Stimulated activated naive CD8-positive, alpha-beta T cell treated with anti-CD3 and anti-CD28 coated beads, Interleukin-15, Interleukin-2, amounts not matched to agents 100 U/mL and 50 U/mL, for 24 hours (primary cell): ENCODE results near the gene FANCD2.
"Not testable (repeated sequence)": the region's sequence is repeated elsewhere in the genome, so short reads cannot be mapped to it uniquely, and the experiment has no call there.

ENCODE experiments used
- ATAC-seq: fragments of 150-1000 bp; cut with Tn5 transposase; one replicate; pipeline ENCODE4 v1.10.0; 2021
- DNase-seq: peaks from one replicate; pipeline ENCODE4 v3.0.0; 2021

Gene FANCD2

GRCh38 chr3:10026084-10026890 is at the start of gene FANCD2:
Gene FANCD2, plus strand, starts transcription at chr3:10026437. Its CDS starts 2,221 bp downstream, at chr3:10028658.
- ATAC-seq (peak; percentile 95), DNase-seq (peak; percentile 94)

DNA sequence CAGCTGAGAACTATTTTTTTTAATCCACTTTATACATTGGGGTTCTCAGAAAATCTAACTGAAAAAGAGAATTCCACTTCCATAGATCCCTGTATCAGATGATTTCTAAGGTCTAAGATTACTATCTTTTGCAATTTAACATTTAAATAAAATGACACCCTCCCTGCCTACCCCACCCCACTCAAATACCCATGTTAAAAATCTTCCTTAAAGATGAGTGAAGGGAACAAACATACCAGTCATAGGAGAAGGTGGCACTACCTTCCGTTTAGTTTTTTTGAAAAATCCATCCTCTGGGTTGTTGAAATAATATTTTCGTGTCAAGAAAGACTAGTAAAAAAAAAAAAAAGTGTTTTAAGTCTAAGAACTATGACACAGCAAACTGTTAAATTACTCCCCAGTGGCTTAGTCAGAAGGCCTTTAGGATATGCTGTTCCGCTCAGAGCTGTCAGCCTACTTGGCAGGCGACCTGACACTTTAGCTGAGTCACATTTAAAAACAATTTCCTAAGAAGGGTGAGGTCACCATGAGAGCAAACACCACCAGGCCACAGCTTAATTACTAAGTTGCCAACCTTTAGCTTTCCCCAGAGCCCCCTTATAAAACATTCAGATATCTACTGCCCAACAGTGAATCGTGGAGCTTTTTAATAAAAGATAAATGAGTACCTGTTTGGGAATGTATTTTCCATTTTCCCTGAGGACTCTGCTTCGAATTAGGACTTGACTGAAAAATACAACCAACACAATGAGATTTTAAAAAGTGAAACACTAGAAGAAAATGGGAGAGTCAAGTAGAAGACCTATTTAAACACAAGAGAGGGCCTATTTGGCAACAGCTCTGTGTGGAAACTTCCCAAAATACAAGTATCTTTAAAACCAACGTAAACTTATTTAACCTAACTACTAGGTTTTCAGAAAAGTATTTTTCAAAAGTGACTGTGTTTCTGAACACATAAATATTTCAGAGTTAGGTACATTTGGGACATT is 49.2 kb upstream of the FANCD2 start:
- peak; percentile 15 for DNase-seq
- peak; percentile 92 for ATAC-seq

- ATAC-seq (no peak), DNase-seq (no peak)
Measured at GRCh38 chr3:9978710-9979305, 47.4 kb upstream of the FANCD2 start.

DNA sequence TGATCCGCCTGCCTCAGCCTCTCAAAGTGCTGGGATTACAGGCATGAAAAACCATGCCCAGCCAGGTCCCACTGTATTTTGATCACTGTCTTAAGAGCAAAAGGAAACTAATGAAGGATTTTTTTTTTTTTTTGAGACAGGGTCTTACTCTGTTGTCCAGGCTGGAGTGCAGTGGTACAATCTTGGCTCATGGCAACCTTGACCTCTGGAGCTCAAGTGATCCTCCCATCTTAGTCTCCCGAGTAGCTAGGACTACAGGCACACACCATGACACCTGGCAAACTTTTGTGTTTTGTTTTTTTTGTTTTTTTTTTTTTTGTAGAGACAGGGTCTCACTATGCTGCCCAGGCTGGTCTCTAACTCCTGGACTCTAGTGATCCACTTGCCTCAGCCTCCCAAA is 46.0 kb upstream of the FANCD2 start:
- ATAC-seq (no peak), DNase-seq (no peak)

- ATAC-seq, result peak; percentile 30
- no peak for DNase-seq
Measured at GRCh38 chr3:9986230-9986725, 40.0 kb upstream of the FANCD2 start.

GRCh38 chr3:9994086-9994844 is 32.0 kb upstream of the FANCD2 start:
- ATAC-seq (no peak), DNase-seq (no peak)

- DNase-seq (no peak), ATAC-seq (no peak)
Measured at GRCh38 chr3:10000686-10001085, 25.6 kb upstream of the FANCD2 start.

- DNase-seq, result no peak
- no peak for ATAC-seq
Measured at GRCh38 chr3:10002951-10003350, 23.3 kb upstream of the FANCD2 start.

- ATAC-seq (no peak), DNase-seq (no peak)
Measured at GRCh38 chr3:10004506-10004905, 21.7 kb upstream of the FANCD2 start.

GRCh38 chr3:10004960-10005564 is 21.2 kb upstream of the FANCD2 start:
- no peak for DNase-seq

DNA sequence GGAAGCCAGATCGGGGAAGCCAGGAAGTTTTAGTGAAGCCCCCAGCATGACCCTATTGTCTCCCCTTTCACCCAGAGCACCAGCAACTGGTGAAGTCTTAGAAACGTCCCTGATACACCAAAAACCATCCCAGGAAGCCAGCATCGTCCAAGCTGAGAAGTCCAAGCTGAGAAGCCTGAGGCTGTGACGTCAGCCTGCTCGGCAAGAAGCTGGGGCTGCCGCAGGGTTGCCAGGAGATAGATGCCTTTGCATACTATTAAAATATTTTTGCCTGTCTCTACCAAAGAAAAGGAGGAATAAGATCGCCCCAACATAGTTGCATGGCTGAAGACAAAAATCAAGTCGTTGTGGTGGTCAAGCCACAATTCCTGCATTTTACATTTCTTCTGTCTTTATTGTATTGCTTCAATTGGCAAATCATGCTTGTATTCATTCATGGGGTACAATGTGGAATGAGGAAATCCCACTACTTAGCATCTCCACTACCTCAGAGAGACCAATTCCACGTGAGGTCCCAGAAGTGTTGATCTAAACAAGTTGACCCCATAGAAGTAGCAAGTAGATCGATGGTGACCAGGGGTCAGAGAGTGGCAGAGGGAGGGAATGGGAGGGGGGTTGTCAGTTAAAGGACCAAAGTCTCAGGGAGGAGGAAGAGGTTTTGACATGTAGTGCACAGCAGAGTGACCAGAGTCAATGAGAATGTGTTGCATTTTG is 20.0 kb upstream of the FANCD2 start:
- DNase-seq (no peak), ATAC-seq (no peak)

More at GRCh38 chr3:10004960-10005564, 21.2 kb upstream of the FANCD2 start:
- ATAC-seq, result no peak

DNA sequence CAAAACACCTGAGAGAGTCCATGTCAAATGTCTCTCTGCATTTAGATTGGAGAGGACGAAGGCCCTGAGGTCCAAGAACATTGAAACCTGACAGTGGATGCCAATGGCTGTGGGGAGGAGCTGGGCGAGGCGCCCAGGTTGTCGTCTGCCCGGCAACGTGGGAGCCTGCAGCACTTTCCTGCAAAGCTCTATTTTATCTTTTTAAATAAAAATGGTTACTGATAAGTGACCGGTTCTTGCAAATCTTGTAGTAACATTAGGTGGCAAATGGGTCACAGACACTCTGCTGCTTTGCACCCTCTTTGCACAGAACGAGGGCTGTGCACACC is 19.5 kb upstream of the FANCD2 start:
- ATAC-seq, result no peak
- no peak for DNase-seq

- DNase-seq, result no peak
- ATAC-seq, result no peak
Measured at GRCh38 chr3:10007126-10007782, 19.0 kb upstream of the FANCD2 start.

DNA sequence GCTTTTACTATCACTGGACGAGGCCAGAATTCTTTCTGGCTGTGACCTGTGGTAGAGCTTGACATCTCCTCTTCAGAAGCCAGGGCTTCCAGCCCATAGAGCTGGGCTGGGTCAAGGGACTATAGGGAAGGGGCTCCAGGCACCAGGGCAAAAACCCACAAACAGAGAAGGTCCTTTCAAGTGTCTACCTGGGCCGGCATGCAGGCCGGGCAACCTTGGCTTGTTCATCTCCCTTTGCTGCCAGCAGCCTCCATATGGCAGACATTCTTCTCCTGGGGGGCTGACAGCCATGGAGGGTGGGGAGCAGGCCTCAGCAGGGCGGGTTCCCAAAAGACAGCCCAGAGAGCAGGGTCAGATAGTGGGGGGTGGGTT is 18.0 kb upstream of the FANCD2 start:
- DNase-seq, ATAC-seq: not testable (repeated sequence)

GRCh38 chr3:10008588-10009344 is 17.5 kb upstream of the FANCD2 start:
- DNase-seq (peak; percentile 87), ATAC-seq (peak; percentile 69)

DNA sequence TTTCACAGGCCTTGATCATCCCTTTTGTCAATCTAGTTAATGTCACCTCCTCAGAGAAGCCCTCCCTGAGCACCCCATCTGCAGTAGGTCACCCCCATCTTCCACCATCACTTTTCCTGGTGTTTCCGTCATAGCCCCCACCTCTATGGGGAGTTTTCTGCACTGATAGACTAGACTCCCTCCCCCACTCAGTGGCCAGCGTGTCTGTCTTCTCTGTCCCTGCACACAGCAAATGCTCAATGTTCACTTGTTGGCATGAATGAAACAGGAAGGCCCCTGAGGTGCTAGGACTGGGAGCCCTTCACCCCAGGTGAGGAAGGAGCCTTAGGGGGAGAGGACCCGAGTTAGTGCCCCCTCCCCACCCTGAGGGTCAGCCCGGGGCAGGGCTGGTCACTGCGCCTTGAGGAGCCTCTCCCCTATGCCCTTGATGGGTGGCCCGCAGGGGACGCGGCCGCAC is 15.8 kb upstream of the FANCD2 start:
- DNase-seq, result no peak
- no peak for ATAC-seq

DNA sequence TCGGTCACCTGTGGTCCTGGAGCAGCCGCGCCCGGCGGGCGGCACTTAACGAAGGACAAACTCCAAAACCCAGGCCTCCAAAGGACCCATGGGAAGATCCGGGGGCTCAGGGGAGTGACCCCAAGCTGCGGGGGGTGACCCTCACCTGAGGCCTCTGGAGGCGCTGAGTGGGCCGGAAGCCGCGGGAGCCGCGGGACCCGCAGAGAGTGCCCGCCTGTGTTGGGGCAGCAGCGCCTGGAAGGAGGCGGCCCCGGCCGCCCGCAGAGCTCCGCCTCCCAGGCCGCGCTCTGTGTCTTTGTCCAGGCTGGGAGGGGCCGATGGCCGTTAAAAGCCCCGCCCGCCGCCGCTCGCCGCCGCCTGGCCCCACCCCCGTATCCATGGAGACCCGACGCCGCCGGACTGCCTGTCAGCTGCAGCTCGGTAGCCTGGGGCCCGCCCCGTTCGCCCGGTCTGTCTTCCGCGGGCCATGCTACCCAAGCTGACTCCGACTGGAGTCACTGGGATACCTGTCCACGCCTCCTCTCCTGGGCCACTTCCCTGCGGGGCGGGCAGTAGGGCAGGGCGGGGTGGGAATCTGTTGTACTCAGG is 15.3 kb upstream of the FANCD2 start:
- DNase-seq (peak; percentile 91), ATAC-seq (peak; percentile 86)

- DNase-seq, result no peak
- ATAC-seq, result no peak
Measured at GRCh38 chr3:10011631-10012030, 14.6 kb upstream of the FANCD2 start.

DNA sequence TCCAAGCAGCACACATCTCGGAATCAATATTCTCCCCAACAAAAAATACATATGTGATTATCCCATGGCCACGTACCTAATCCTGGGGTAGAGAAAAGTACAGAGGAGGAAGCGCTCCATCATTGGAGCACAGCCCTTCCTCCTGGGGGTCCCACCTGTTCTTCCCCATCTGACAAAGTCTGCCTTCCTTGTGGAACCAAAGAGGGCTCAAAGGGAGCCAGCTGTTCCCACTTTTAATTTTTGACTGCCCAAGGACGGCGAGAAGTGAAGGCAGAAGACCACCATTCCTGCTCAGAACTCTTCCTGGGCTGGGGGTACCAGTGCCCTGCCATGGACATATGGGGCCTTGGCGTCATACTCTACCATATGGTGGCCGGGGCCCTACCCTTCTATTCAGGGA is 14.1 kb upstream of the FANCD2 start:
- DNase-seq, result no peak
- ATAC-seq, result no peak
